CD4-positive, CD25-positive, alpha-beta regulatory T cell (primary cell): ENCODE measurements around the gene LCP2. TPM values are rescaled to one million over a fixed set of nuclear protein-coding genes. Genes with fewer than 3 reads are reported as not detected.
"Not testable (repeated sequence)": the region's sequence is repeated elsewhere in the genome, so short reads cannot be mapped to it uniquely, and the experiment has no call there.

Experiments used
- ATAC-seq, 2 donors: fragments of 150-1000 bp; cut with Tn5 transposase; one replicate each; pipeline ENCODE4 v1.10.0; 2021; ENCODE audit warnings: low read depth in 2 of 2, moderate number of reproducible peaks in 2 of 2, moderate library complexity in 1 of 2
- DNase-seq, 3 donors: peaks; one replicate each; pipeline versions ENCODE4 v3.0.0 to v3.0.0-alpha.2; 2012 to 2022; ENCODE audit warnings: mixed read lengths in 1 of 3
- H3K27ac ChIP-seq: one replicate; pipeline ENCODE4 v1.7.0; 2013; ENCODE audit warnings: mild to moderate bottlenecking, low read length; ENCODE audit not compliant: insufficient read depth, poor library complexity, severe bottlenecking
- H3K27me3 ChIP-seq: one replicate; pipeline ENCODE4 v1.7.0; 2013; ENCODE audit warnings: low read length; ENCODE audit not compliant: control insufficient read depth, insufficient read depth
- H3K36me3 ChIP-seq: one replicate; pipeline ENCODE4 v1.7.0; 2013; ENCODE audit warnings: mild to moderate bottlenecking, low read length, moderate library complexity; ENCODE audit not compliant: control insufficient read depth, insufficient read depth
- H3K4me1 ChIP-seq: 2 replicates; pipeline ENCODE4 v1.7.0; 2013; ENCODE audit warnings: mild to moderate bottlenecking, low read length; ENCODE audit not compliant: insufficient read depth, control insufficient read depth, poor library complexity, severe bottlenecking
- H3K4me3 ChIP-seq: one replicate; pipeline ENCODE4 v1.7.0; 2013; ENCODE audit warnings: low read depth, mild to moderate bottlenecking, low read length, moderate library complexity
- H3K9me3 ChIP-seq, 2 experiments: 1 replicate in 1 of 2; 2 replicates in 1 of 2; pipeline ENCODE4 v1.7.0; 2013; ENCODE audit warnings: low read length in 2 of 2, mild to moderate bottlenecking in 1 of 2, moderate library complexity in 1 of 2; ENCODE audit not compliant: control insufficient read depth in 2 of 2
- H3K27ac Mint-ChIP-seq, 3 donors: one replicate each; pipeline ENCODE4 v1.8.0; 2020 to 2022; ENCODE audit warnings: mild to moderate bottlenecking in 3 of 3, mixed read lengths in 3 of 3, moderate library complexity in 2 of 3
- H3K27me3 Mint-ChIP-seq: one replicate; pipeline ENCODE4 v1.8.0; 2022; ENCODE audit warnings: mild to moderate bottlenecking, mixed read lengths
- H3K36me3 Mint-ChIP-seq: one replicate; pipeline ENCODE4 v1.8.0; 2020; ENCODE audit warnings: mixed read lengths
- H3K4me1 Mint-ChIP-seq, 4 donors: one replicate each; pipeline ENCODE4 v1.8.0; 2020 to 2022; ENCODE audit warnings: mixed read lengths in 4 of 4, mild to moderate bottlenecking in 1 of 4
- H3K4me3 Mint-ChIP-seq, 4 donors: one replicate each; pipeline ENCODE4 v1.8.0; 2020 to 2022; ENCODE audit warnings: mild to moderate bottlenecking in 4 of 4, mixed read lengths in 4 of 4, moderate library complexity in 3 of 4
- H3K9me3 Mint-ChIP-seq, 7 donors: one replicate each; pipeline ENCODE4 v1.8.0; 2020 to 2022; ENCODE audit warnings: mixed read lengths in 7 of 7, mild to moderate bottlenecking in 3 of 7, moderate library complexity in 2 of 7
- polyA plus RNA-seq, 4 donors: library from polyadenylated mRNA; unstranded; fragments of 300-500 nt; fragmentation: Illumina TruSeq; gene quantifications; one replicate each; pipeline ENCODE4 v1.2.3, GENCODE V29; 2021
- total RNA-seq: library from RNA; stranded (reverse); gene quantifications from one replicate; pipeline ENCODE4 v1.2.3, GENCODE V29; 2022

Gene LCP2
- total and polyA plus RNA-seq, 5 donors from 2014 or later: 164 to 351 (median 197) TPM

- H3K36me3 ChIP-seq: peaks cover 49% of the 10 kb centered on the region
- H3K9me3 ChIP-seq, H3K4me1 ChIP-seq, ATAC-seq, H3K27me3 ChIP-seq, DNase-seq, H3K27ac ChIP-seq, H3K27me3 Mint-ChIP-seq, H3K9me3 Mint-ChIP-seq, H3K4me3 ChIP-seq, H3K4me3 Mint-ChIP-seq: not testable (repeated sequence)
- H3K4me1 Mint-ChIP-seq: peaks cover 8 to 21% (median 14%) of the 10 kb centered on the region in 4 donors
- H3K36me3 Mint-ChIP-seq: peaks cover 49% of the 10 kb centered on the region
- H3K27ac Mint-ChIP-seq: peak overlapping the region in 1 of 3 donors; percentile 69
Measured at GRCh38 chr5:170245436-170245835, 52.1 kb downstream of the LCP2 start.

DNA sequence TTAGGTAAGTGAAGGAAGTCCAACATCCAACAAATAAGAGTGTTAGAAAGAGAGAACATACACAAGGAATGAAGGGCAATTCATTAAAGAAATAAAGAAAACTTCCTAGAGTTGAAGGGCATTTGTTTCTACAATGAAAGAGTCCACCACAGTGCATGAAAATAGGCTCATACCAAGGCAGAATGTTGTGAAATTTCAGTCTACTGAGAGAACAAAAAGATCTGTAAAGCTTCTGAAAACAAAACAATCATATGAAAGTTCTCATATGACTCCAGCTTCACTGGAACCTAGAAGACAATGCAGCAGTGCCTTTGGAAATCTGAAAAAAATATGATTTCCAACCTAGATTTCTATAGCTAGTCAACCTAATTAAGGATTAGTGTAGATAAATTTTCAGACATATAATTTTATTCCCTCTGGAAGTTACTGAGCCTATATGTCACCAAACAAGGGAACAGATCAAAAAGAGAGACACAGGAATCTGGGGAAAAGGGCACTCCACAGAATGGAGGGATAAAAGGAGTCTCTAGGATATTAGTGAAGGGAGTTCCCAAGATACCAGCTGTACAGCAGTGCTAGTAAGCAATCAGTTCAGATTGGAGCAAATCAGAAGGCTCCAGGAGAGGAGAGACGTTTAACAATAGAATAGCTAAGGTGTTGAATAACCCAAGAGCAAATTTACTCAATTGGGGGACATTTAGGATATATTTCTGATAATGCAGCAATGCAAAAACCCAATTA, 59.0 kb downstream of the LCP2 start:
- Histone ChIP-seq H3K9me3 (no peaks in the 10 kb centered on the region), H3K36me3 (no peaks in the 10 kb centered on the region), H3K4me1 (no peaks in the 10 kb centered on the region), H3K27ac (no peak overlapping the region), H3K27me3 (no peaks in the 10 kb centered on the region), H3K4me3 (no peak overlapping the region)
- H3K4me3 Mint-ChIP-seq: no peak overlapping the region
- peaks cover 0 to 2% (median 0%) of the 10 kb centered on the region in 7 donors for H3K9me3 Mint-ChIP-seq
- no peaks in the 10 kb centered on the region for H3K36me3 Mint-ChIP-seq
- no peak overlapping the region for H3K27ac Mint-ChIP-seq
- ATAC-seq (no peak), DNase-seq (no peak)
- H3K4me1 Mint-ChIP-seq: peaks cover 5 to 19% (median 9%) of the 10 kb centered on the region in 4 donors
- no peaks in the 10 kb centered on the region for H3K27me3 Mint-ChIP-seq

DNA sequence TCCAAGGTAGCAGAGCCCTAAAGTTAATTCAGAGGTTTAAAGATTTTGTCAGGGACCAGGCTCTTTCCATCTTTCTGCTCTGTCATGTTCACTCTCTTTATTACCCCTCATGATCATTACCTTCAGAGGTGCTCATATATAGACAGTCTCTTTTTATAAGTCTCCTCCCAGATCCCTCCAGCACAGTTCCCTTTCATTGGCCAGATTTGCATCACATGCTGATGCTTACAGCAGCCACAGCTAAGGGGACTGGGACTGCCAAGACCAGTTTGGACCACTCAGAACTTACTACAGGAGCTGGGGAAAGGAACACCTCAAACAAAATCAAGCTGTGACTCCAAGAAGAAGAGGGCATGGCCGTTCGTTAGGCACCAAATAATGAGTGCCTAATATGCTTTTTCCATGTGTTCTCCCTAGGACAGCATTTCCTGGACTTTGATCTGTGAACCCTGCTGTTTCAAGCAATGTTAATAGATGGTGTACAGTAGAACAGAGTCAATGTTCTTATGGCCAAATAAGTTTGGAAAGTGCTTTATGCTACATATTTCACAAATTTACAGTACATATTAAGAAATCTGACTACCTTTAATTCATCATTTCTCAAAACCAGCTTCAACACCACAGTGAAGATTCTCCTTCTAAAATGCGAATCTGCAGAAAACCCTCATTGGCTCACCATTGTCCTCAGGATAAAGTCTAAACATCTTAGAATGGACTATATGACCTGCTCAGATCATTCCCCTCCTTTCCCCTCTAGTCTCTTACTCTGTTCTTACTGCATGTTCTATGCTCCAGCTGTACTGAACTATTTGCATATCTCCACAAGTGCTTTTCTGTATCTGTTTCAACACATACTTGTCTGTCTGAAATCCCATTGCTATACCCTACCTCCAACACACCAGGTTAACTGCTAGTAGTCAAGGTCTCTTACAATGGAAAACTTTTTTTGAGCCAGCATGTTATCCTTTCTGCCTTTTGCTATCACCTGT, 61.4 kb downstream of the LCP2 start:
- H3K27me3 ChIP-seq: no peaks in the 10 kb centered on the region
- no peak overlapping the region for H3K4me3 ChIP-seq
- DNase-seq: no peak
- peak overlapping the region in 1 of 3 donors; percentile 10 for H3K27ac Mint-ChIP-seq
- H3K4me3 Mint-ChIP-seq: no peak overlapping the region
- peaks cover 5 to 19% (median 9%) of the 10 kb centered on the region in 4 donors for H3K4me1 Mint-ChIP-seq
- no peak overlapping the region for H3K27ac ChIP-seq
- H3K4me1 ChIP-seq: no peaks in the 10 kb centered on the region
- H3K9me3 ChIP-seq: no peaks in the 10 kb centered on the region
- no peaks in the 10 kb centered on the region for H3K36me3 Mint-ChIP-seq
- peaks cover 0 to 2% (median 0%) of the 10 kb centered on the region in 7 donors for H3K9me3 Mint-ChIP-seq
- H3K36me3 ChIP-seq: no peaks in the 10 kb centered on the region
- ATAC-seq: no peak
- H3K27me3 Mint-ChIP-seq: no peaks in the 10 kb centered on the region

DNA sequence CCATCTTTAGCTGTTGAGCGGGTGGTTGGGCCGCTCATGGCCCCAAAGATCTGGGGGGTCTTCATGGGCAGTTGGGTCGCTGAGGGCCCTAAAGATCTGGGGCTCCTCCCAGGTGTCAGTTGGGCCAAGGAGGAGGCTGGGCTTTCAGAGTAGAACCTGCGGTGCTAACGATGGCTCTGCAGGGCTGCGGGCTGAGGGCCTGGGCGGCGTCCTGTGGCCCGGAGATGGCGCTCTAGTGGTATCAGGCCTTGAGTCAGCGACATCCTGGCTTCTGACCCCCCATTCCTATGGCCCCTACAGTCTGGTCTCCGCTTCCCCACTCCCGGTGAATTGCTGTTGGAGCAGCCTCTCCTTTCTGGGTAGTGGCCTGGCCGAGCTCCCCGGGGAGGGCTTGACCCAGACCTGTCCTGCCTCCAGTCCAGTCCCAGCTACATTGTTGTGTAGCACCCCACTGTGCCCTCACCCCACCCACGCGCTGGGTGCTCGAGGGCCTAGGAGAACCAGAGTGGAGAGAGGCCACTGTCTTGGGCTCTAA, 64.2 kb downstream of the LCP2 start:
- Mint-ChIP-seq H3K27me3 (no peaks in the 10 kb centered on the region), H3K9me3 (no peaks in the 10 kb centered on the region), H3K4me3 (no peak overlapping the region), H3K27ac (no peak overlapping the region), H3K4me1 (peaks cover under 1 to 15% (median 8%) of the 10 kb centered on the region in 4 donors), H3K36me3 (no peaks in the 10 kb centered on the region)
- no peaks in the 10 kb centered on the region for H3K27me3 ChIP-seq
- H3K27ac ChIP-seq: no peak overlapping the region
- H3K9me3 ChIP-seq: no peaks in the 10 kb centered on the region
- ATAC-seq (no peak), DNase-seq (no peak)
- H3K36me3 ChIP-seq: no peaks in the 10 kb centered on the region
- H3K4me1 ChIP-seq: no peaks in the 10 kb centered on the region
- H3K4me3 ChIP-seq: no peak overlapping the region

DNA sequence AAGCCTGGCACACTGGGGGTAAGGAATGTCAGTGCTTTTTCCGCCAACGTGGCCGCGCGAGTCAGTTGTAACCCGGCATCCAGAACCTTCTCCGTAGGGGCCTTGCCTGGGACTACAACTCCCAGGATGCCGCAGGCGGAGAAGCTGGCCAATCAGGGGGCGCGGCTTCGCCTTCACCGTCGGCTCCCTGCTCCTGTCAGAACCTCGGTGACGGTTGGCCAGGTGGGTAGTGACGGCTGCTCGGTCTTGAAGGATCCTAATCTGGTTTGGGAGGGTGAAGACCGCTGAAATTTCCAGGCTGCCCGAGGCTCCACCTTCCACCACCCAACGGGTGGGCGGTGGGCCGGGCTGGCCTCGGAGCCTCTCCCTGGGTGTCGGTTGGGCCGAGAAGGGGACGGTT, 64.8 kb downstream of the LCP2 start, which contains the start of gene C5orf58:
C5orf58 (plus strand) TSS at position 200 of the 400 bp plus-strand sequence. CDS start 1,992 bp downstream, outside the sequence.
- H3K36me3 ChIP-seq: no peaks in the 10 kb centered on the region
- no peaks in the 10 kb centered on the region for H3K4me1 ChIP-seq
- ATAC-seq (no peak), DNase-seq (no peak)
- peaks cover 0 to 13% (median 5%) of the 10 kb centered on the region in 4 donors for H3K4me1 Mint-ChIP-seq
- no peak within 1 kb of the TSS for H3K4me3 Mint-ChIP-seq
- no peaks in the 10 kb centered on the region for H3K9me3 ChIP-seq
- no peaks in the 10 kb centered on the region for H3K36me3 Mint-ChIP-seq
- H3K9me3 Mint-ChIP-seq: no peaks in the 10 kb centered on the region
- no peak within 1 kb of the TSS for H3K27ac ChIP-seq
- H3K27me3 ChIP-seq: no peaks in the 10 kb centered on the region
- no peak within 1 kb of the TSS for H3K4me3 ChIP-seq
- no peak within 1 kb of the TSS for H3K27ac Mint-ChIP-seq
- no peaks in the 10 kb centered on the region for H3K27me3 Mint-ChIP-seq

DNA sequence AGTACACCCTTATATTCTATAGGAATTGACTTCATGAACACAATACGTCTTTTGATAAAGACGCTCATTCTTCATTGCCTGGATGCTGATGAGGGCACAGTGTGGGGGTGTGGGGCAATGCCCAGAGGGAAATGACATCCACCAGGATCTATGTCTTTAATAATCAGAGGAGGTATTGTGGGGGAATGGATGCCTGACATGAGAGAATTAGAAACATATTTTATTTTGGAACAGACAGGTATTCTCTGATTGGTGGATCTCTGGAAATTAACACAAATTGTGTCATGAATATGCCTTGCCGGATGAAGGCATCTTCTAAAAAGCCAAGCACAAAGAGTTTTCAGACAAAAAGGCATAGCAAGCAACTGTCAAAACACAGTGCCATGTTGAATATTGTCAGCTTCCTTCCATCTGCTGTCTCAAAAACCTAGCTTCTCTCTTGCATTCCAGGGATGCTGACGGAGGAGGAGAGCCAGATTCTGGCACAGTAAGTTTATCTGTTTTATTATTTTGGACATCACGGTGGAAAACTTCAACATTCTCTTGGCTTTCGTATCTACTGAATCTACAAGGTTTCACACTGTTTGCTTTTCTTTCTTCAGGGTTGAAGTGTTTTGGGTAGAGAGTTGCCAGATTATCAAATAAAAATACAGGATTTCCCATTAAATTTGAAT, 68.7 kb downstream of the LCP2 start:
- H3K27ac ChIP-seq: no peak overlapping the region
- H3K4me1 Mint-ChIP-seq: peaks cover 4 to 13% (median 8%) of the 10 kb centered on the region in 4 donors

DNA sequence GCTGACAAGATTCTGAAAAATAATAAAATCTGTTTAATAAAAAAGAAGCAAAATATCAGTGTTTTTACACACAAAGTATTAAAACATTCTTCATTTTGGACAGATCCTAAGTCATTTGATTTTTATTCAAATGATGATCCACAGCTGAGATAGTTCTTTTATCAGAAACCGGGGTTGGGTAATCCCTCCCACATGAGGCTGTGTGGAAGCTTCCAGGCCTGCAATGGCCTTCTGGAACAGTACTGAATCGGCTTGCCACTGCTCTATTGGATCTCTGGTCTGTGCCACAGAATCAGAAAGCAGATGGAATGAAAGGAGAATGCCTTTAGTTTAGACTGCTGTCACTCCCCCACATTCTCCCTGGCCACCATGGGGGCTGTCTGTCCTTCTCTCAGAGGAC, 70.9 kb downstream of the LCP2 start:
- H3K27ac ChIP-seq: no peak overlapping the region
- H3K4me3 Mint-ChIP-seq: no peak overlapping the region
- no peaks in the 10 kb centered on the region for H3K9me3 Mint-ChIP-seq
- peak overlapping the region in 1 of 3 donors; percentile 52 for H3K27ac Mint-ChIP-seq
- H3K9me3 ChIP-seq: no peaks in the 10 kb centered on the region
- H3K4me1 Mint-ChIP-seq: peaks cover 4 to 13% (median 8%) of the 10 kb centered on the region in 4 donors
- no peak overlapping the region for H3K4me3 ChIP-seq
- H3K4me1 ChIP-seq: no peaks in the 10 kb centered on the region
- ATAC-seq (no peak), DNase-seq (no peak)
- no peaks in the 10 kb centered on the region for H3K36me3 ChIP-seq
- no peaks in the 10 kb centered on the region for H3K36me3 Mint-ChIP-seq
- H3K27me3 Mint-ChIP-seq: no peaks in the 10 kb centered on the region
- no peaks in the 10 kb centered on the region for H3K27me3 ChIP-seq

More for the DNA sequence above, 68.7 kb downstream of the LCP2 start:
- no peak for DNase-seq
- Mint-ChIP-seq H3K36me3 (no peaks in the 10 kb centered on the region), H3K27me3 (no peaks in the 10 kb centered on the region), H3K27ac (peak overlapping the region in 1 of 3 donors; percentile 47), H3K4me3 (no peak overlapping the region), H3K9me3 (no peaks in the 10 kb centered on the region)
- Histone ChIP-seq H3K4me3 (no peak overlapping the region), H3K27me3 (no peaks in the 10 kb centered on the region), H3K36me3 (no peaks in the 10 kb centered on the region), H3K9me3 (no peaks in the 10 kb centered on the region), H3K4me1 (no peaks in the 10 kb centered on the region)
- ATAC-seq: no peak
